ENCODE measurements around the gene SPIRE1. TPM values are rescaled to one million over a fixed set of nuclear protein-coding genes. Genes with fewer than 3 reads are reported as not detected.
"Not testable (repeated sequence)": the region's sequence is repeated elsewhere in the genome, so short reads cannot be mapped to it uniquely, and the experiment has no call there.

Gene SPIRE1
- total RNA-seq, 1 experiment from 2014 or later, result 19.1 TPM

- DNase-seq (ENCODE audit: low read depth), result no peak
Observed at GRCh38 chr18:12491611-12492435, 166.1 kb downstream of the SPIRE1 start.

GRCh38 chr18:12485479-12486105 is 172.3 kb downstream of the SPIRE1 start:
- no peak for DNase-seq (ENCODE audit: low read depth)

- DNase-seq (ENCODE audit: low read depth), result not testable (repeated sequence)
Observed at GRCh38 chr18:12481915-12482314, 176.0 kb downstream of the SPIRE1 start.

- no peak for DNase-seq (ENCODE audit: low read depth)
Observed at GRCh38 chr18:12479982-12480381, 177.9 kb downstream of the SPIRE1 start.

- no peak for DNase-seq (ENCODE audit: low read depth)
Observed at GRCh38 chr18:12479536-12479935, 178.4 kb downstream of the SPIRE1 start.

GRCh38 chr18:12478269-12479047 is 179.4 kb downstream of the SPIRE1 start:
- DNase-seq (ENCODE audit: low read depth), result no peak

GRCh38 chr18:12477606-12478005 is 180.3 kb downstream of the SPIRE1 start:
- DNase-seq (ENCODE audit: low read depth), result no peak

GRCh38 chr18:12476955-12477354 is 181.0 kb downstream of the SPIRE1 start:
- no peak for DNase-seq (ENCODE audit: low read depth)

GRCh38 chr18:12474876-12475275 is 183.0 kb downstream of the SPIRE1 start:
- DNase-seq (ENCODE audit: low read depth), result no peak

GRCh38 chr18:12474146-12474545 is 183.8 kb downstream of the SPIRE1 start:
- no peak for DNase-seq (ENCODE audit: low read depth)

- DNase-seq (ENCODE audit: low read depth), result no peak
Observed at GRCh38 chr18:12470382-12471075, 187.4 kb downstream of the SPIRE1 start.

- no peak for DNase-seq (ENCODE audit: low read depth)
Observed at GRCh38 chr18:12468445-12468844, 189.5 kb downstream of the SPIRE1 start.

GRCh38 chr18:12464731-12465130 is 193.2 kb downstream of the SPIRE1 start:
- no peak for DNase-seq (ENCODE audit: low read depth)

GRCh38 chr18:12463191-12463590 is 194.7 kb downstream of the SPIRE1 start:
- DNase-seq (ENCODE audit: low read depth), result no peak

GRCh38 chr18:12462242-12462641 is 195.7 kb downstream of the SPIRE1 start:
- DNase-seq (ENCODE audit: low read depth), result no peak

- no peak for DNase-seq (ENCODE audit: low read depth)
Observed at GRCh38 chr18:12461326-12461725, 196.6 kb downstream of the SPIRE1 start.

GRCh38 chr18:12460874-12461273 is 197.0 kb downstream of the SPIRE1 start:
- no peak for DNase-seq (ENCODE audit: low read depth)

GRCh38 chr18:12458771-12459170 is 199.1 kb downstream of the SPIRE1 start:
- no peak for DNase-seq (ENCODE audit: low read depth)

- no peak for DNase-seq (ENCODE audit: low read depth)
Observed at GRCh38 chr18:12456441-12456840, 201.5 kb downstream of the SPIRE1 start.

GRCh38 chr18:12455496-12455895 is 202.4 kb downstream of the SPIRE1 start:
- no peak for DNase-seq (ENCODE audit: low read depth)

GRCh38 chr18:12452784-12453183 is 205.1 kb downstream of the SPIRE1 start:
- DNase-seq (ENCODE audit: low read depth), result no peak

GRCh38 chr18:12451428-12451827 is 206.5 kb downstream of the SPIRE1 start:
- no peak for DNase-seq (ENCODE audit: low read depth)

All from M059J (cell line).